ENCODE data around the gene FUOM.

GRCh38 chr10:133401981-133402725 lies 44.3 kb upstream of the FUOM start:
- TF ChIP-seq POLR2A (IDR thresholded peaks at IDR 0.05; ENCODE audit: low read depth, low read length) (no peak), CTCF (conservative IDR thresholded peaks at IDR 0.05; ENCODE audit: low read depth, low read length) (no peak), MAFK (IDR thresholded peaks at IDR 0.05; ENCODE audit: low read depth, low read length) (no peak), ELK1 (IDR thresholded peaks at IDR 0.05; ENCODE audit: borderline replicate concordance, low read depth, low read length) (no peak), MAZ (IDR thresholded peaks at IDR 0.05; ENCODE audit: borderline replicate concordance, low read depth, low read length) (no peak), USF2 (IDR thresholded peaks at IDR 0.05; ENCODE audit: low read depth, low read length) (no peak), RCOR1 (IDR thresholded peaks at IDR 0.05; ENCODE audit: insufficient replicate concordance, low read length) (no peak), RFX5 (IDR thresholded peaks at IDR 0.05; ENCODE audit: low read depth, low read length) (no peak), FOS (IDR thresholded peaks at IDR 0.05; ENCODE audit: low read depth, low read length) (no peak), SMC3 (IDR thresholded peaks at IDR 0.05; ENCODE audit: low read depth, low read length) (no peak), RAD21 (IDR thresholded peaks at IDR 0.05; ENCODE audit: low read length) (no peak)
